K562 treated with DMSO at 1 percent for 12 hours (cell line): ENCODE data around the gene TMCC1. TPM values are rescaled to one million over a fixed set of nuclear protein-coding genes. Genes with fewer than 3 reads are reported as not detected.

Experiments used
- total RNA-seq: library from RNA; unstranded; fragments of 300-600 nt; gene quantifications from 2 replicates; pipeline ENCODE4 v1.2.3, GENCODE V29; 2022; ENCODE audit not compliant: insufficient read depth

TMCC1 gene
- 1.3 and 2.6 TPM in 2 replicates for total RNA-seq

GRCh38 chr3:129893581-129894070 lies at the start of gene TMCC1:
Gene TMCC1, minus strand, starts transcription at chr3:129893711.

GRCh38 chr3:129606636-129607390 lies 286.7 kb downstream of the TMCC1 start, which contains the start of gene PLXND1:
Gene PLXND1, minus strand, starts transcription at chr3:129606676. Its CDS starts 37 bp downstream, at chr3:129606639.

Other genes starting within 250 kb of the TMCC1 start
- gene TRH, start 81.0 kb upstream of the TMCC1 start, total RNA-seq: not detected in 2 replicates
- not detected in 2 replicates for gene ALG1L2, start 188.1 kb upstream of the TMCC1 start, total RNA-seq